OCI-LY7 (cell line): ENCODE data around the gene PLCL1.

Source experiments
- EZH2phosphoT487 ChIP-seq: fragments of 200-600 bp; sonication (generic); IDR thresholded peaks from 2 replicates; pipeline ENCODE4 v1.6.1; 2018; ENCODE audit warnings: low read depth, borderline replicate concordance, mild to moderate bottlenecking, mixed run types, antibody characterized with exemption, low read length, moderate library complexity, mixed read lengths
- TF ChIP-seq, protein P1 (sequence below): fragments of 200-600 bp; sonication (generic); conservative IDR thresholded peaks from 2 replicates; pipeline ENCODE4 v1.5.1; 2014; ENCODE audit warnings: mild to moderate bottlenecking, antibody characterized with exemption, low read length, moderate library complexity, mixed read lengths

- TF ChIP-seq, protein P1, sequence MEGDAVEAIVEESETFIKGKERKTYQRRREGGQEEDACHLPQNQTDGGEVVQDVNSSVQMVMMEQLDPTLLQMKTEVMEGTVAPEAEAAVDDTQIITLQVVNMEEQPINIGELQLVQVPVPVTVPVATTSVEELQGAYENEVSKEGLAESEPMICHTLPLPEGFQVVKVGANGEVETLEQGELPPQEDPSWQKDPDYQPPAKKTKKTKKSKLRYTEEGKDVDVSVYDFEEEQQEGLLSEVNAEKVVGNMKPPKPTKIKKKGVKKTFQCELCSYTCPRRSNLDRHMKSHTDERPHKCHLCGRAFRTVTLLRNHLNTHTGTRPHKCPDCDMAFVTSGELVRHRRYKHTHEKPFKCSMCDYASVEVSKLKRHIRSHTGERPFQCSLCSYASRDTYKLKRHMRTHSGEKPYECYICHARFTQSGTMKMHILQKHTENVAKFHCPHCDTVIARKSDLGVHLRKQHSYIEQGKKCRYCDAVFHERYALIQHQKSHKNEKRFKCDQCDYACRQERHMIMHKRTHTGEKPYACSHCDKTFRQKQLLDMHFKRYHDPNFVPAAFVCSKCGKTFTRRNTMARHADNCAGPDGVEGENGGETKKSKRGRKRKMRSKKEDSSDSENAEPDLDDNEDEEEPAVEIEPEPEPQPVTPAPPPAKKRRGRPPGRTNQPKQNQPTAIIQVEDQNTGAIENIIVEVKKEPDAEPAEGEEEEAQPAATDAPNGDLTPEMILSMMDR = no peak
- no peak for TF ChIP-seq EZH2phosphoT487
Observed at GRCh38 chr2:197914778-197915177, 110.4 kb downstream of the PLCL1 start.
